Testis (tissue), 3 donors: ENCODE measurements around the gene PHKA1. TPM values are rescaled to one million over a fixed set of nuclear protein-coding genes. Genes with fewer than 3 reads are reported as not detected.

ENCODE experiments used
- DNase-seq: peaks from one replicate; pipeline ENCODE4 v3.0.0-alpha.2; 2019
- H3K27ac ChIP-seq, 2 donors: fragments of 200-600 bp; sonication (generic); one replicate each; pipeline ENCODE4 v1.5.1; 2019
- H3K27me3 ChIP-seq: fragments of 200-600 bp; sonication (generic); one replicate; pipeline ENCODE4 v1.5.1; 2019
- H3K36me3 ChIP-seq: fragments of 200-600 bp; sonication (generic); one replicate; pipeline ENCODE4 v1.5.1; 2017; ENCODE audit warnings: low read depth; ENCODE audit errors: missing control alignments
- H3K4me1 ChIP-seq: fragments of 200-600 bp; sonication (generic); one replicate; pipeline ENCODE4 v1.5.1; 2019
- H3K4me3 ChIP-seq, 2 donors: fragments of 200-600 bp; sonication (generic); one replicate each; pipeline ENCODE4 v1.5.1; 2017 to 2019
- H3K9me3 ChIP-seq: fragments of 200-600 bp; sonication (generic); one replicate; pipeline ENCODE4 v1.5.1; 2017
- POLR2A ChIP-seq: fragments of 450-650 bp; IDR thresholded peaks from one replicate; pipeline ENCODE4 v1.6.1; 2017; ENCODE audit warnings: antibody characterized with exemption, mild to moderate bottlenecking, moderate library complexity
- WGBS, 2 donors: methylation state at CpG; one replicate each; pipeline ENCODE4 v1.1.5; 2018; 5-methylcytosine and 5-hydroxymethylcytosine counted together
- intact Hi-C: fragments of 100-400 bp; cut with DNase I; formaldehyde crosslinking; loops from one replicate; pipeline ENCODE4 v1.15.1; 2023; ENCODE audit warnings: low total_unique reads
- polyA plus RNA-seq: library from polyadenylated mRNA; stranded (reverse); fragments of 350-450 nt; fragmentation: Illumina TruSeq; extraction: RNeasy Lipid Tissue Mini Kit (QIAGEN cat#74804); gene quantifications from one replicate; pipeline ENCODE4 v1.2.3, GENCODE V29; 2014; ENCODE audit warnings: low read depth, low replicate concordance; ENCODE audit not compliant: insufficient read depth
- total RNA-seq, 2 donors: library from RNA; depleted of rRNA; stranded (reverse); fragments of >200 nt; gene quantifications; one replicate each; pipeline ENCODE4 v1.2.3, GENCODE V29; 2016
- TF ChIP-seq, protein P1 (sequence below), 3 experiments: fragments of 450-650 bp in 2 of 3; fragments of 200-600 bp in 1 of 3; sonication (generic) in 1 of 3; IDR thresholded peaks; one replicate each; pipeline ENCODE4 v1.5.1; 2016 to 2019; ENCODE audit warnings: antibody characterized with exemption in 3 of 3, mild to moderate bottlenecking in 2 of 3, moderate library complexity in 1 of 3

The PHKA1 gene
- total and polyA plus RNA-seq, 3 donors from 2014 or later, result 3.6 to 13.1 (median 11.4) TPM

DNA sequence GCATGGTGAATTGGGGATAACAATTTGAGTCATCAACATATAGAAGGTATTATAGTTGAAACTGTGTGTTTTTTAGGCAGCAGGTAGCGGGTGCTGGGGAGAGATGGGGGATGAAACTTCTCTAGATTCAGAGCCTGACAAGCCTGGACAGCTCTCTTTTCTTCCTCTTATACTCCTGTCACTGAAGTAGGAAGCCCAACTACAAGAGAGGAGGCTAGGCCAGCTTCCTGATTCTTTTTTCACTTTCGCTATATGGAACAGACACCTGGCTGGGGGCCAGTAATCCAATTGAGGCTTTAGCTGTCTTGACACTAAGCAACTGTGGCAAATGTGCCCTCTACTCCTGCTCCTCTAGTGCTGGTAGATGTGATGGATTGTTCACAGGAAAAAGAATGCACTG lies 69.2 kb downstream of the PHKA1 start:
- intact Hi-C loops, result no loop called here
- no peak for TF ChIP-seq POLR2A
- TF ChIP-seq, protein P1, sequence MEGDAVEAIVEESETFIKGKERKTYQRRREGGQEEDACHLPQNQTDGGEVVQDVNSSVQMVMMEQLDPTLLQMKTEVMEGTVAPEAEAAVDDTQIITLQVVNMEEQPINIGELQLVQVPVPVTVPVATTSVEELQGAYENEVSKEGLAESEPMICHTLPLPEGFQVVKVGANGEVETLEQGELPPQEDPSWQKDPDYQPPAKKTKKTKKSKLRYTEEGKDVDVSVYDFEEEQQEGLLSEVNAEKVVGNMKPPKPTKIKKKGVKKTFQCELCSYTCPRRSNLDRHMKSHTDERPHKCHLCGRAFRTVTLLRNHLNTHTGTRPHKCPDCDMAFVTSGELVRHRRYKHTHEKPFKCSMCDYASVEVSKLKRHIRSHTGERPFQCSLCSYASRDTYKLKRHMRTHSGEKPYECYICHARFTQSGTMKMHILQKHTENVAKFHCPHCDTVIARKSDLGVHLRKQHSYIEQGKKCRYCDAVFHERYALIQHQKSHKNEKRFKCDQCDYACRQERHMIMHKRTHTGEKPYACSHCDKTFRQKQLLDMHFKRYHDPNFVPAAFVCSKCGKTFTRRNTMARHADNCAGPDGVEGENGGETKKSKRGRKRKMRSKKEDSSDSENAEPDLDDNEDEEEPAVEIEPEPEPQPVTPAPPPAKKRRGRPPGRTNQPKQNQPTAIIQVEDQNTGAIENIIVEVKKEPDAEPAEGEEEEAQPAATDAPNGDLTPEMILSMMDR (IDR thresholded peaks at IDR 0.05), result no peak
- peak; percentile 12 for DNase-seq
- 43 to 91% methylated on average over 1 to 2 of the region's 2 CpGs for WGBS, 2 donors
- no peak overlapping the region for H3K27ac ChIP-seq
- no peaks in the 10 kb centered on the region for H3K9me3 ChIP-seq
- H3K4me3 ChIP-seq, result no peak overlapping the region
- H3K36me3 ChIP-seq, result no peaks in the 10 kb centered on the region
- no peaks in the 10 kb centered on the region for H3K4me1 ChIP-seq
- H3K27me3 ChIP-seq, result no peaks in the 10 kb centered on the region

DNA sequence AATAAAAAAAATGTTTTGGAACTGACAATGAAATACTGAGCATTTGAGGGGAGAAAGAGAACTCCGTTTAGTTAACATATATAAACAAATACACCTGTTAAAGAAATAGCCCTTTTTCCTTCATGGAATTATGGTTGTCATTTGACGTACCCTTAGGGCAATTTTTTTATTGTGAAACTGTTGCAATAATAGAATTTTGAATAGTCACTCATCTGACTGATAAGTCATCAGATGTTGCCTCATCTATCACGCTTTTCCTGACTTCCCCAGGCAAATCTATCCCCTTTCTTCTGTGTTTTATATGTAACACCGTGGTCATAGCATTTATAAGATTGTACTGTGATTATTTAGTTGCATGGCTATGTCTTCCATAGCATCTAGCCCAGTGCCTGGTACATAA lies 72.5 kb downstream of the PHKA1 start:
- WGBS, 2 donors, result 91 to 92% methylated on average over 4 of the region's 4 CpGs
- no peak for TF ChIP-seq POLR2A
- TF ChIP-seq, protein P1 (IDR thresholded peaks at IDR 0.05), result no peak
- Histone ChIP-seq H3K4me3 (no peak overlapping the region), H3K4me1 (no peaks in the 10 kb centered on the region), H3K9me3 (no peaks in the 10 kb centered on the region), H3K27me3 (no peaks in the 10 kb centered on the region), H3K27ac (no peak overlapping the region), H3K36me3 (no peaks in the 10 kb centered on the region)
- intact Hi-C loops, result no loop called here
- no peak for DNase-seq

DNA sequence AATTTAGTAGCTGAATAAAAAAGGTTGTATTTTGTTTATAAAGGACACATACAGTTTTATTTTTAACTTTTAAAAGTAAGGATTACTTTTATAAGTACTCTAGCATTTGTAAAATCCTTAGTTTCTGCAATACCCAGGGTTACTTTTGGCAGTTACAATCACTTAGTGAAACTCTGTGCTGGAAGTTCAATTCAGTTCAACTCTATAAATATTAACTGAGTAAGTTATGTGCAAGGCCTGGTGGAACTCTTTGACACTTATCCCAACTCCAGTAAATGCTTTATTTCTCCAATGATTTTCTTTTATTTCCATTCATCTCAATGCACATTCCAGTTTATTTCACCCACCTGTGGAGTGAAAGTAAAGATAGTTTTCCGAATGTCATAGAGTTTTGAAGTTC lies 78.2 kb downstream of the PHKA1 start:
- Histone ChIP-seq H3K27me3 (no peaks in the 10 kb centered on the region), H3K36me3 (no peaks in the 10 kb centered on the region), H3K4me3 (no peak overlapping the region), H3K9me3 (no peaks in the 10 kb centered on the region), H3K27ac (no peak overlapping the region), H3K4me1 (no peaks in the 10 kb centered on the region)
- no peak for DNase-seq
- intact Hi-C loops, result no loop called here
- WGBS, 2 donors, result 83 to 100% methylated on average over 1 of the region's 1 CpG
- TF ChIP-seq, protein P1 (IDR thresholded peaks at IDR 0.05), result no peak
- no peak for TF ChIP-seq POLR2A

DNA sequence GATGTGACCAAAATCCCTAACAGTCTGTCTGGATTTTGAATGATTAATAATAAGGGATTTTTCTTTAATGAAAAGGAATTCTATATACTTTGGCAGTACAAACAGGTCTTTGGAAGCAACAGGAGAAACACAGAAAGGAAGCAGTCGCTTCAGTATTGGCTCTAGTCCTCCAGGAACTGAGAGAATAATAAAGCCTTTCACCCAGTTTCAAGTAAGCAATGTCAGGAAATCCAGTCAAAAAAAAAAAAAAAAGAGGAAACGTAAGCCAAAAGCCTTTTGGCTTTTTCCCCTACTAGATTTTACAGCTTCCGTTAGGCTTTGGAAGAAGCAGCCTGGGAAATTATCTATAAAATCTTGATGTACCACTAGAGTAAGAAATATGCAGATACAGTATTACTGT lies 79.8 kb downstream of the PHKA1 start:
- WGBS, 2 donors, result 50 to 54% methylated on average over 3 of the region's 3 CpGs
- DNase-seq, result no peak
- TF ChIP-seq, protein P1 (IDR thresholded peaks at IDR 0.05), result no peak
- TF ChIP-seq POLR2A, result no peak
- intact Hi-C loops, result no loop called here
- Histone ChIP-seq H3K36me3 (no peaks in the 10 kb centered on the region), H3K4me3 (no peak overlapping the region), H3K27ac (no peak overlapping the region), H3K9me3 (no peaks in the 10 kb centered on the region), H3K4me1 (no peaks in the 10 kb centered on the region), H3K27me3 (no peaks in the 10 kb centered on the region)

DNA sequence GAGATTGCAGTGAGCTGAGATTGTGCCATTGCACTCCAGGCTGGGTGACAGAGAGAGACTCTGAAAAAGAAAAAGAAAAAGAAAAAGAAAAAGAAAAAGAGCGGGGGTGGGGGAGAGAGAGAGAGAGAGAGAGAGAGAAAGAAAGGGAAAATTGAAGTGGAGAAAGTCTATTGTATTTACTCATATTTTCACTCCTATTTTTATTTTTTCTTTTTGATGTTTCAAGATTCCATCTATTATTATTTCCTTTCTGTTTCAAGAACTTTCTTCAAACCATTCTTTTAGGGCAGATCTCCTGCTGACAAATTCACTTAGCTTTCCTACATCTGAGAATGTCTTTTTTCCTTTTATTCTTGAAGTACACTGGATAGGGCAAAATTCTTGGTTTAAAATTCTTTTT lies 83.9 kb downstream of the PHKA1 start:
- H3K4me3 ChIP-seq, result no peak overlapping the region
- TF ChIP-seq, protein P1 (IDR thresholded peaks at IDR 0.05), result no peak
- TF ChIP-seq POLR2A, result no peak
- no peak for DNase-seq
- intact Hi-C loops, result no loop called here
- H3K27ac ChIP-seq, result no peak overlapping the region
- H3K9me3 ChIP-seq, result no peaks in the 10 kb centered on the region
- H3K4me1 ChIP-seq, result no peaks in the 10 kb centered on the region
- no peaks in the 10 kb centered on the region for H3K36me3 ChIP-seq
- 75 to 78% methylated on average over 1 of the region's 1 CpG for WGBS, 2 donors
- no peaks in the 10 kb centered on the region for H3K27me3 ChIP-seq
